NCI-H2107 treated with DMSO at 0.1 percent for 48 hours (cell line): ENCODE data around the gene CFAP126.
A peak's percentile ranks its signal among the peaks of the same experiment; 100 is the strongest.
"Not testable (repeated sequence)": the region's sequence is repeated elsewhere in the genome, so short reads cannot be mapped to it uniquely, and the experiment has no call there.

Source experiments
- DNase-seq: peaks from one replicate; lab custom pipeline; 2025; ENCODE audit not compliant: unreplicated experiment; lab: John Stamatoyannopoulos, UW

Gene CFAP126

GRCh38 chr1:161382214-161383019 lies 14.7 kb upstream of the CFAP126 start:
- peak; percentile 57 for DNase-seq

GRCh38 chr1:161381707-161382106 lies 14.0 kb upstream of the CFAP126 start:
- DNase-seq: no peak

- DNase-seq: no peak
Observed at GRCh38 chr1:161379071-161379470, 11.4 kb upstream of the CFAP126 start.

- DNase-seq: no peak
Observed at GRCh38 chr1:161378014-161378413, 10.3 kb upstream of the CFAP126 start.

- DNase-seq: no peak
Observed at GRCh38 chr1:161374373-161374772, 6.7 kb upstream of the CFAP126 start.

GRCh38 chr1:161373442-161373841 lies 5.8 kb upstream of the CFAP126 start:
- DNase-seq: no peak

- no peak for DNase-seq
Observed at GRCh38 chr1:161365207-161365606, 2.5 kb downstream of the CFAP126 start.

GRCh38 chr1:161364332-161364731 lies 3.3 kb downstream of the CFAP126 start:
- no peak for DNase-seq

- no peak for DNase-seq
Observed at GRCh38 chr1:161359291-161359690, 8.4 kb downstream of the CFAP126 start.

- no peak for DNase-seq
Observed at GRCh38 chr1:161357073-161357472, 10.6 kb downstream of the CFAP126 start.

- no peak for DNase-seq
Observed at GRCh38 chr1:161351482-161351881, 16.2 kb downstream of the CFAP126 start.

- DNase-seq: no peak
Observed at GRCh38 chr1:161350671-161351070, 17.0 kb downstream of the CFAP126 start.

- peak; percentile 3 for DNase-seq
Observed at GRCh38 chr1:161342821-161343220, 24.9 kb downstream of the CFAP126 start.

- no peak for DNase-seq
Observed at GRCh38 chr1:161342177-161342576, 25.5 kb downstream of the CFAP126 start.

- DNase-seq: no peak
Observed at GRCh38 chr1:161335796-161336195, 31.9 kb downstream of the CFAP126 start.

GRCh38 chr1:161333166-161333565 lies 34.5 kb downstream of the CFAP126 start:
- DNase-seq: no peak

GRCh38 chr1:161330346-161330745 lies 37.3 kb downstream of the CFAP126 start:
- no peak for DNase-seq

GRCh38 chr1:161324020-161324419 lies 43.7 kb downstream of the CFAP126 start:
- no peak for DNase-seq

- not testable (repeated sequence) for DNase-seq
Observed at GRCh38 chr1:161315841-161316674, 51.6 kb downstream of the CFAP126 start.
